ENCODE data around the gene FBXO11.

GRCh38 chr2:47833516-47833968, 72.8 kb downstream of the FBXO11 start:
- TF ChIP-seq POLR2AphosphoS5 (IDR thresholded peaks at IDR 0.05; ENCODE audit: low read depth, low read length) (no peak), TAF1 (IDR thresholded peaks at IDR 0.05; ENCODE audit: low read depth, low read length) (no peak), POLR2A (IDR thresholded peaks at IDR 0.05; ENCODE audit: low read depth, low read length) (no peak), PAX5 (IDR thresholded peaks at IDR 0.05; ENCODE audit: insufficient read depth, low read length, severe bottlenecking) (no peak), SPI1 (IDR thresholded peaks at IDR 0.05; ENCODE audit: low read depth, low read length) (peak; percentile 48; the same call in 1 of the 2 replicates)

Measured in GM12891 (cell line).